Thyroid gland (tissue), 4 donors: Measurements from ENCODE around the gene ISL2.

Experiments used
- CTCF ChIP-seq, 6 experiments: fragments of 200-600 bp in 3 of 6; fragments of 450-650 bp in 3 of 6; sonication (generic) in 3 of 6; IDR thresholded peaks; one replicate each; pipeline ENCODE4 v1.5.1; 2016 to 2019; ENCODE audit warnings: antibody characterized with exemption in 6 of 6, mild to moderate bottlenecking in 2 of 6, inconsistent platforms in 1 of 6, moderate library complexity in 1 of 6
- POLR2A ChIP-seq, 2 donors: fragments of 450-650 bp; IDR thresholded peaks; one replicate each; pipeline ENCODE4 v1.6.1; 2017; ENCODE audit warnings: antibody characterized with exemption in 2 of 2, mild to moderate bottlenecking in 2 of 2, moderate library complexity in 1 of 2

- TF ChIP-seq CTCF (IDR thresholded peaks at IDR 0.05) (no peak), POLR2A (IDR thresholded peaks at IDR 0.05) (no peak)
These were observed 2.7 kb upstream of the ISL2 start for GRCh38 chr15:76333720-76334437.
